Neural progenitor cell (in vitro differentiated cells): Measurements from ENCODE around the gene SLC6A11. TPM values are rescaled to one million over a fixed set of nuclear protein-coding genes. Genes with fewer than 3 reads are reported as not detected.

Experiments used
- DNase-seq: peaks from one replicate; pipeline ENCODE4 v3.0.0-alpha.2; 2016; ENCODE audit warnings: low spot score
- H2AFZ ChIP-seq: fragments of 200-600 bp; sonication (generic); replicated peaks from 2 replicates; pipeline ENCODE4 v1.6.1; 2016; ENCODE audit warnings: antibody characterized with exemption
- H3F3A ChIP-seq: fragments of 200-600 bp; sonication (generic); 2 replicates; pipeline ENCODE4 v1.6.1; 2016; ENCODE audit warnings: antibody characterized with exemption, low read depth
- H3K27ac ChIP-seq: fragments of 200-600 bp; sonication (generic); 2 replicates; pipeline ENCODE4 v1.5.1; 2016; ENCODE audit warnings: mild to moderate bottlenecking
- H3K27me3 ChIP-seq: fragments of 200-600 bp; sonication (generic); 2 replicates; pipeline ENCODE4 v1.6.1; 2016; ENCODE audit warnings: mild to moderate bottlenecking, moderate library complexity
- H3K36me3 ChIP-seq: fragments of 200-600 bp; sonication (generic); 2 replicates; pipeline ENCODE4 v1.5.1; 2016
- H3K4me1 ChIP-seq: fragments of 200-600 bp; sonication (generic); 2 replicates; pipeline ENCODE4 v1.6.1; 2016; ENCODE audit warnings: mixed run types
- H3K4me2 ChIP-seq: fragments of 200-600 bp; sonication (generic); 2 replicates; pipeline ENCODE4 v1.6.1; 2016
- H3K4me3 ChIP-seq: fragments of 200-600 bp; sonication (generic); 2 replicates; pipeline ENCODE4 v1.5.1; 2016
- H3K79me2 ChIP-seq: fragments of 200-600 bp; sonication (generic); 2 replicates; pipeline ENCODE4 v1.6.1; 2016; ENCODE audit warnings: low read depth
- H3K9ac ChIP-seq: fragments of 200-600 bp; sonication (generic); 2 replicates; pipeline ENCODE4 v1.6.1; 2016
- H3K9me3 ChIP-seq: fragments of 200-600 bp; sonication (generic); 2 replicates; pipeline ENCODE4 v1.5.1; 2016; ENCODE audit warnings: low read depth
- H4K20me1 ChIP-seq: fragments of 200-600 bp; sonication (generic); 2 replicates; pipeline ENCODE4 v1.6.1; 2016; ENCODE audit warnings: low read depth
- H3K27ac Mint-ChIP-seq: 3 replicates; pipeline ENCODE4 v1.8.0; 2021; ENCODE audit warnings: mixed read lengths
- H3K27me3 Mint-ChIP-seq: 2 replicates; pipeline ENCODE4 v1.8.0; 2022; ENCODE audit warnings: low read depth, mild to moderate bottlenecking, inconsistent platforms, moderate library complexity, mixed read lengths; ENCODE audit not compliant: insufficient read depth
- H3K36me3 Mint-ChIP-seq: 3 replicates; pipeline ENCODE4 v1.8.0; 2021; ENCODE audit warnings: mixed read lengths
- H3K4me1 Mint-ChIP-seq: 3 replicates; pipeline ENCODE4 v1.8.0; 2021; ENCODE audit warnings: mixed read lengths
- H3K4me3 Mint-ChIP-seq: 3 replicates; pipeline ENCODE4 v1.8.0; 2021; ENCODE audit warnings: mild to moderate bottlenecking, moderate library complexity, mixed read lengths
- H3K9me3 Mint-ChIP-seq: 3 replicates; pipeline ENCODE4 v1.8.0; 2020; ENCODE audit warnings: mixed read lengths
- CTCF ChIP-seq: fragments of 200-600 bp; sonication (generic); IDR thresholded peaks from 2 replicates; pipeline ENCODE4 v1.5.1; 2017; ENCODE audit warnings: antibody characterized with exemption, mild to moderate bottlenecking
- EZH2 ChIP-seq: fragments of 200-600 bp; sonication (generic); IDR thresholded peaks from 2 replicates; pipeline ENCODE4 v1.6.1; 2017; ENCODE audit warnings: antibody characterized with exemption, mild to moderate bottlenecking, moderate library complexity
- EZH2phosphoT487 ChIP-seq: fragments of 200-600 bp; sonication (generic); IDR thresholded peaks from 2 replicates; pipeline ENCODE4 v1.6.1; 2017; ENCODE audit warnings: antibody characterized with exemption
- total RNA-seq: library from RNA; depleted of rRNA; stranded (reverse); fragments of >200 nt; gene quantifications from 2 replicates; pipeline ENCODE4 v1.2.3, GENCODE V29; 2015; ENCODE audit warnings: low replicate concordance

SLC6A11 gene
- total RNA-seq, 1 donor from 2014 or later, result 0.86 TPM

- peaks cover 32% of the 10 kb centered on the region for H3K27me3 ChIP-seq
- no peaks in the 10 kb centered on the region for H3K36me3 ChIP-seq
- H3K79me2 ChIP-seq, result no peaks in the 10 kb centered on the region
- peaks cover 10% of the 10 kb centered on the region for H3K9me3 Mint-ChIP-seq
- no peak overlapping the region for H3K4me2 ChIP-seq
- H3K27ac ChIP-seq, result no peak overlapping the region
- H3K27me3 Mint-ChIP-seq, result peaks cover 12% of the 10 kb centered on the region
- H3K4me1 ChIP-seq, result no peaks in the 10 kb centered on the region
- no peak overlapping the region for H3K9ac ChIP-seq
- no peak for DNase-seq
- H3K36me3 Mint-ChIP-seq, result no peaks in the 10 kb centered on the region
- H3K4me1 Mint-ChIP-seq, result no peaks in the 10 kb centered on the region
- H3K4me3 Mint-ChIP-seq, result no peak overlapping the region
- no peak overlapping the region for H3K4me3 ChIP-seq
- H2AFZ ChIP-seq, result no peak overlapping the region
- TF ChIP-seq EZH2phosphoT487, result no peak
- no peak for TF ChIP-seq EZH2
- no peak for TF ChIP-seq CTCF
- H3K27ac Mint-ChIP-seq, result no peak overlapping the region
- peaks cover 10% of the 10 kb centered on the region for H3K9me3 ChIP-seq
- H4K20me1 ChIP-seq, result no peaks in the 10 kb centered on the region
- no peaks in the 10 kb centered on the region for H3F3A ChIP-seq
These were observed 72.6 kb downstream of the SLC6A11 start for GRCh38 chr3:10888518-10889090.

GRCh38 chr3:10889206-10889960 is 73.4 kb downstream of the SLC6A11 start:
- Histone ChIP-seq H3K4me3 (no peak overlapping the region), H3K36me3 (no peaks in the 10 kb centered on the region), H3F3A (no peaks in the 10 kb centered on the region), H3K9ac (no peak overlapping the region), H3K27ac (no peak overlapping the region), H4K20me1 (no peaks in the 10 kb centered on the region), H3K79me2 (no peaks in the 10 kb centered on the region), H3K4me2 (no peak overlapping the region), H3K9me3 (peaks cover 10% of the 10 kb centered on the region), H3K27me3 (peaks cover 30% of the 10 kb centered on the region), H2AFZ (no peak overlapping the region), H3K4me1 (no peaks in the 10 kb centered on the region)
- no peaks in the 10 kb centered on the region for H3K36me3 Mint-ChIP-seq
- no peak overlapping the region for H3K4me3 Mint-ChIP-seq
- no peak overlapping the region for H3K27ac Mint-ChIP-seq
- H3K27me3 Mint-ChIP-seq, result peaks cover 12% of the 10 kb centered on the region
- DNase-seq, result no peak
- H3K9me3 Mint-ChIP-seq, result peaks cover 10% of the 10 kb centered on the region
- TF ChIP-seq EZH2, result no peak
- TF ChIP-seq CTCF, result no peak
- no peak for TF ChIP-seq EZH2phosphoT487
- H3K4me1 Mint-ChIP-seq, result no peaks in the 10 kb centered on the region

- DNase-seq, result no peak
- Mint-ChIP-seq H3K9me3 (peaks cover 10% of the 10 kb centered on the region), H3K27ac (no peak overlapping the region), H3K4me3 (no peak overlapping the region), H3K4me1 (no peaks in the 10 kb centered on the region), H3K27me3 (peaks cover 17% of the 10 kb centered on the region), H3K36me3 (no peaks in the 10 kb centered on the region)
- TF ChIP-seq CTCF (no peak), EZH2 (no peak), EZH2phosphoT487 (no peak)
- Histone ChIP-seq H3K4me1 (no peaks in the 10 kb centered on the region), H3K27ac (no peak overlapping the region), H2AFZ (no peak overlapping the region), H3K9me3 (peaks cover 10% of the 10 kb centered on the region), H3K36me3 (no peaks in the 10 kb centered on the region), H3K9ac (no peak overlapping the region), H3F3A (no peaks in the 10 kb centered on the region), H3K4me2 (no peak overlapping the region), H4K20me1 (no peaks in the 10 kb centered on the region), H3K4me3 (no peak overlapping the region), H3K27me3 (peaks cover 21% of the 10 kb centered on the region), H3K79me2 (no peaks in the 10 kb centered on the region)
These were observed 74.6 kb downstream of the SLC6A11 start for GRCh38 chr3:10890665-10891064.
